Spleen (tissue), 11 donors: ENCODE results near the gene URB1. TPM values are rescaled to one million over a fixed set of nuclear protein-coding genes. Genes with fewer than 3 reads are reported as not detected.

Experiments used
- DNase-seq: peaks from one replicate; pipeline ENCODE4 v3.0.0-alpha.2; 2020
- H3K27ac ChIP-seq, 8 donors: fragments of 200-600 bp; sonication (generic) in 7 of 8; 1 replicate in 4 of 8; 2 replicates in 4 of 8; pipeline versions ENCODE4 v1.5.0 to v1.8.0; 2016 to 2021; ENCODE audit warnings: inconsistent platforms in 4 of 8, mild to moderate bottlenecking in 4 of 8, moderate library complexity in 1 of 8
- H3K27me3 ChIP-seq, 7 donors: fragments of 200-600 bp; sonication (generic) in 6 of 7; replicated peaks in 1 of 7; 1 replicate in 4 of 7; 2 replicates in 3 of 7; pipeline versions ENCODE4 v1.5.0 to v1.8.0; 2016 to 2021; ENCODE audit warnings: inconsistent platforms in 3 of 7, mild to moderate bottlenecking in 1 of 7
- H3K36me3 ChIP-seq, 6 donors: fragments of 200-600 bp; sonication (generic) in 5 of 6; 1 replicate in 4 of 6; 2 replicates in 2 of 6; pipeline versions ENCODE4 v1.5.0 to v1.8.0; 2016 to 2021; ENCODE audit warnings: inconsistent platforms in 2 of 6
- H3K4me1 ChIP-seq, 6 donors: fragments of 200-600 bp; sonication (generic) in 5 of 6; 1 replicate in 3 of 6; 2 replicates in 3 of 6; pipeline versions ENCODE4 v1.5.0 to v1.8.0; 2016 to 2021; ENCODE audit warnings: inconsistent platforms in 3 of 6
- H3K4me3 ChIP-seq, 8 donors: fragments of 200-600 bp; sonication (generic) in 7 of 8; 1 replicate in 4 of 8; 2 replicates in 4 of 8; pipeline versions ENCODE4 v1.5.0 to v1.8.0; 2016 to 2021; ENCODE audit warnings: inconsistent platforms in 4 of 8, mild to moderate bottlenecking in 4 of 8, moderate library complexity in 2 of 8
- H3K9me3 ChIP-seq, 8 donors: fragments of 200-600 bp; sonication (generic) in 7 of 8; 1 replicate in 4 of 8; 2 replicates in 4 of 8; pipeline versions ENCODE4 v1.5.0 to v1.8.0; 2016 to 2021; ENCODE audit warnings: inconsistent platforms in 4 of 8
- CTCF ChIP-seq, 11 experiments: fragments of 200-600 bp in 7 of 11; fragments of 450-650 bp in 4 of 11; sonication (generic) in 4 of 11; IDR thresholded peaks in 8 of 11; conservative IDR thresholded peaks in 3 of 11; 1 replicate in 7 of 11; 2 replicates in 4 of 11; pipeline versions ENCODE4 v1.4.0 to v1.8.0; 2016 to 2021; ENCODE audit warnings: antibody characterized with exemption in 11 of 11, inconsistent platforms in 4 of 11, mild to moderate bottlenecking in 1 of 11
- POLR2A ChIP-seq, 3 donors: fragments of 450-650 bp; IDR thresholded peaks; one replicate each; pipeline ENCODE4 v1.5.1; 2017; ENCODE audit warnings: antibody characterized with exemption in 3 of 3, mild to moderate bottlenecking in 1 of 3
- POLR2AphosphoS5 ChIP-seq, 3 donors: sonication (generic); formaldehyde crosslinking; IDR thresholded peaks; one replicate each; pipeline ENCODE4 v1.5.1; 2017; ENCODE audit warnings: antibody characterized with exemption in 3 of 3
- WGBS, 5 donors: extraction: QIAGEN DNeasy Blood & Tissue Kit in 3 of 5; methylation state at CpG; one replicate each; pipeline versions ENCODE4 v1.1.5 to v1.1.7; 2013 to 2018; 5-methylcytosine and 5-hydroxymethylcytosine counted together
- intact Hi-C: fragments of 100-400 bp; cut with DNase I; formaldehyde crosslinking; loops from one replicate; pipeline ENCODE4 v1.15.0; 2023; ENCODE audit warnings: low total_unique reads
- polyA plus RNA-seq, 3 donors: library from polyadenylated mRNA; stranded (reverse); fragments of 200-250 nt; gene quantifications; one replicate each; pipeline ENCODE4 v1.2.1, GENCODE V29; 2013
- total RNA-seq, 7 donors: library from RNA; depleted of rRNA in 3 of 7; stranded (reverse); fragments of >200 nt in 3 of 7; fragmentation: NEBNext Ultra II Directional in 4 of 7; extraction: Animal tissue kit (Norgen Biotek cat#: 25700) in 4 of 7; gene quantifications; one replicate each; pipeline versions ENCODE4 v1.1.0 to v1.2.1, GENCODE V29; 2016 to 2021
- donor health status: healthy with polysubstance abuse.
- donor health status: DM: no; HTN: no; CAD: no; lungs with moderate emphysema.
- donor health status: DM: no; HTN: no; CAD: no.
- donor health status: Bipolar disorder and iron deficiency.
- donor health status: healthy.
- donor health status: DM: no; HTN: no; CAD: no.
- donor health status: DM: yes; HTN: yes; CAD: no.

Gene URB1
- total and polyA plus RNA-seq, 10 donors, result 2.0 to 20.8 (median 12.0) TPM

GRCh38 chr21:32340863-32341848, 51.7 kb downstream of the URB1 start:
- Histone ChIP-seq H3K4me3 (no peak overlapping the region), H3K4me1 (no peaks in the 10 kb centered on the region), H3K27ac (no peak overlapping the region), H3K9me3 (peaks cover 3 to 21% (median 19%) of the 10 kb centered on the region in 8 donors), H3K27me3 (no peaks in the 10 kb centered on the region), H3K36me3 (peaks cover 17 to 100% (median 90%) of the 10 kb centered on the region in 6 donors)
- no peak for DNase-seq
- no peak for TF ChIP-seq CTCF (IDR thresholded peaks at IDR 0.05 in 8 of 11, conservative IDR thresholded peaks at IDR 0.05 in 3 of 11)
- TF ChIP-seq POLR2AphosphoS5 (IDR thresholded peaks at IDR 0.05), result no peak
- no peak for TF ChIP-seq POLR2A (IDR thresholded peaks at IDR 0.05)
- WGBS, 5 donors, result 79 to 89% (median 87%) methylated on average over 12 of the region's 12 CpGs
- intact Hi-C loops, result no loop called here

DNA sequence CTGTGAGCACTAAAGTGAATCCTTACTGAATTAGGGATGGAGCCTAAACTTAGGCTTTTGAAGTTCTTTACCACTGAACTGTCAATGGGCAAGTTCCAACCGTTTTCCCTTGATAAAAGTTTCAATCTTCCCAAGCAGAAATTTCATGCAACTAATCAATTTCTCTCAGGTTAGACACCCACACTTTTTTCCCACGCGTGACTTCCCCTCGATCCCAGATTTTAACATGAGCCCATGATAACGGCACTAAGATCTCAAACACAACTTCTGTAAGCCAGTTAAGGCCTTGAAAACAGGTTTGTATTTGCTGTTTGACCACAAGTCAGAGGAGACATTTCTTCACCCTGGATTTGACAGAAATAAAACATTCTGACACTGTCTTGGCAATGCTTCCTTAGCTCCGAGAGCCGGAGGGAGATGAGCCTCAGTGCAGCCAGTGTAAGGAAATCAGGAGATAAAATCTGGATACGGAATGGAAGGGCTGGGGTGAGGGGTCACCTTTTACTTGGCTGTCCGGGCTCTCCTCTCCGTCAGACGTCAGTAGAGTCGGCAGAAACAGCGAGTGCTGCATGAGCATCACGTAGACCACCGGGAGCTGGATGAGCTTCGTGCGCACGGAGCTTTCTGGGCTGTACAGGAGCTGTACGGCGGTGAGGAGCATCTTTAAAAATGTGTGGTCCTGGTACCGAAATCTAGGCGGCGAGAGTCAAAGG, 54.4 kb downstream of the URB1 start:
- Histone ChIP-seq H3K27me3 (no peaks in the 10 kb centered on the region), H3K36me3 (peaks cover 0 to 100% (median 90%) of the 10 kb centered on the region in 6 donors), H3K4me1 (no peaks in the 10 kb centered on the region), H3K4me3 (no peak overlapping the region), H3K9me3 (peaks cover 0 to under 1% (median 0%) of the 10 kb centered on the region in 8 donors), H3K27ac (no peak overlapping the region)
- 92 to 96% (median 96%) methylated on average over 23 of the region's 23 CpGs for WGBS, 5 donors
- no peak for DNase-seq
- TF ChIP-seq CTCF (IDR thresholded peaks at IDR 0.05 in 8 of 11, conservative IDR thresholded peaks at IDR 0.05 in 3 of 11) (no peak), POLR2AphosphoS5 (IDR thresholded peaks at IDR 0.05) (no peak), POLR2A (IDR thresholded peaks at IDR 0.05) (no peak)
- intact Hi-C loops, result no loop called here

GRCh38 chr21:32337206-32337605, 55.6 kb downstream of the URB1 start:
- intact Hi-C loops, result no loop called here
- no peaks in the 10 kb centered on the region for H3K9me3 ChIP-seq
- DNase-seq, result no peak
- no peaks in the 10 kb centered on the region for H3K27me3 ChIP-seq
- no peak overlapping the region for H3K27ac ChIP-seq
- H3K36me3 ChIP-seq, result peaks cover 0 to 97% (median 90%) of the 10 kb centered on the region in 6 donors
- WGBS, 5 donors, result 95 to 97% (median 96%) methylated on average over 8 of the region's 8 CpGs
- no peaks in the 10 kb centered on the region for H3K4me1 ChIP-seq
- TF ChIP-seq POLR2A (IDR thresholded peaks at IDR 0.05) (no peak), POLR2AphosphoS5 (IDR thresholded peaks at IDR 0.05) (no peak), CTCF (IDR thresholded peaks at IDR 0.05 in 8 of 11, conservative IDR thresholded peaks at IDR 0.05 in 3 of 11) (no peak)
- H3K4me3 ChIP-seq, result no peak overlapping the region

- intact Hi-C loops, result no loop called here
- no peaks in the 10 kb centered on the region for H3K27me3 ChIP-seq
- no peak overlapping the region for H3K4me3 ChIP-seq
- H3K27ac ChIP-seq, result no peak overlapping the region
- DNase-seq, result no peak
- TF ChIP-seq CTCF (IDR thresholded peaks at IDR 0.05 in 8 of 11, conservative IDR thresholded peaks at IDR 0.05 in 3 of 11) (no peak), POLR2AphosphoS5 (IDR thresholded peaks at IDR 0.05) (no peak), POLR2A (IDR thresholded peaks at IDR 0.05) (no peak)
- H3K36me3 ChIP-seq, result peaks cover 0 to 97% (median 89%) of the 10 kb centered on the region in 6 donors
- WGBS, 5 donors, result 80 to 100% (median 90%) methylated on average over 1 of the region's 1 CpG
- H3K9me3 ChIP-seq, result no peaks in the 10 kb centered on the region
- no peaks in the 10 kb centered on the region for H3K4me1 ChIP-seq
These were observed 56.1 kb downstream of the URB1 start for GRCh38 chr21:32336711-32337110.
